ENCODE measurements around the gene ZNF169.

DNA sequence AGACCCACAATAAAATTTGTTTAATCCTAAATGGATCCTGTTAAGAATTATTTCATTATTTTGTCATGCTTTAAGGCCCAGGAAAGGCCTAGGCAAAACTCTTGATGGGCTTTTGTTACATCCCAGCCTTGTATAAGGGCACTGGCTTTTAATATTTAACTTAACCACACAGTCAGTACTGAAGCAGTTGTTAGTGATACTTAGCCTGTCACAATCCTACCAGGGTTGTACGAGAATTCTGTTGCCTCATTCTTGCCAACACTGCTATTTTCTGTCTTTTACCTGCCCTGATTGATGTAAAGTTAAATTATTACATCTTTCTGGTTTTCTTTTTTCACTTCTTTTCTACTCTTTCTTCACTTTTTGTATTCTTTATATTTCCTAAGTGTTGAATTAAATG is 10.9 kb downstream of the ZNF169 start:
- TF ChIP-seq TAF1 (IDR thresholded peaks at IDR 0.05; ENCODE audit: borderline replicate concordance, low read depth, low read length) (no peak), MEF2A (IDR thresholded peaks at IDR 0.05; ENCODE audit: borderline replicate concordance, low read depth) (no peak), FOXM1 (IDR thresholded peaks at IDR 0.05; ENCODE audit: low read depth) (no peak), NFIC (IDR thresholded peaks at IDR 0.05; ENCODE audit: borderline replicate concordance) (no peak), EZH2phosphoT487 (IDR thresholded peaks at IDR 0.05; ENCODE audit: borderline replicate concordance, low read depth) (no peak)
- TF ChIP-seq, protein P1, sequence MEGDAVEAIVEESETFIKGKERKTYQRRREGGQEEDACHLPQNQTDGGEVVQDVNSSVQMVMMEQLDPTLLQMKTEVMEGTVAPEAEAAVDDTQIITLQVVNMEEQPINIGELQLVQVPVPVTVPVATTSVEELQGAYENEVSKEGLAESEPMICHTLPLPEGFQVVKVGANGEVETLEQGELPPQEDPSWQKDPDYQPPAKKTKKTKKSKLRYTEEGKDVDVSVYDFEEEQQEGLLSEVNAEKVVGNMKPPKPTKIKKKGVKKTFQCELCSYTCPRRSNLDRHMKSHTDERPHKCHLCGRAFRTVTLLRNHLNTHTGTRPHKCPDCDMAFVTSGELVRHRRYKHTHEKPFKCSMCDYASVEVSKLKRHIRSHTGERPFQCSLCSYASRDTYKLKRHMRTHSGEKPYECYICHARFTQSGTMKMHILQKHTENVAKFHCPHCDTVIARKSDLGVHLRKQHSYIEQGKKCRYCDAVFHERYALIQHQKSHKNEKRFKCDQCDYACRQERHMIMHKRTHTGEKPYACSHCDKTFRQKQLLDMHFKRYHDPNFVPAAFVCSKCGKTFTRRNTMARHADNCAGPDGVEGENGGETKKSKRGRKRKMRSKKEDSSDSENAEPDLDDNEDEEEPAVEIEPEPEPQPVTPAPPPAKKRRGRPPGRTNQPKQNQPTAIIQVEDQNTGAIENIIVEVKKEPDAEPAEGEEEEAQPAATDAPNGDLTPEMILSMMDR (IDR thresholded peaks at IDR 0.05) = no peak

Data from SK-N-SH (cell line).